ENCODE measurements around the gene MGAT5B. TPM values are rescaled to one million over a fixed set of nuclear protein-coding genes. Genes with fewer than 3 reads are reported as not detected.

The MGAT5B gene
- total and polyA plus RNA-seq, 9 of the 15 experiments (the other 6 are each of a cell fraction or from before 2014, with no cell fraction given), result 0.09 to 0.43 (median 0.18) TPM; not detected in 4

DNA sequence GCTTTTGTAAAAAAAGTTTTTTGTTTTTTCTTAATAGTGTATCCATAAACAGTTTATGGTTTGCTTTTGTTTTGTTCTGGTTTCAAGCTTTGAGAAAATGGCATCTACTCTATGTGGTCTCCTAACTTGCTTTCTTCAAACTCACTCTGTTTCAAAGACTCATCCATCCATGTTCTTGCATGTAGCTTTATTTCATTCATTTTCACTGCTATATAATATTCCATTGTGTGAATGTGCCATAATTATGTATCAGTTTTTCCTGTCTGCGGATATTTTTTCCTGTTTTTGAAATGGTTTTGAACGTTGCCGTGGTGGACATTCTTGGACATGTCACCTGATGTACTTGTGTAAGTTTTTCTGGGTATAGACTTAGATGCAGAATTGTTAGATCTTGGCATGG is 39.1 kb downstream of the MGAT5B start:
- no peaks in the 10 kb centered on the region for H3K79me2 ChIP-seq (ENCODE audit: control insufficient read depth, insufficient read depth, low read length)
- no peak overlapping the region for H3K4me2 ChIP-seq (ENCODE audit: insufficient read depth, low read length)
- peaks cover 6% of the 10 kb centered on the region for H3K9me1 ChIP-seq (ENCODE audit: control insufficient read depth, insufficient read depth, low read length)
- CTCF ChIA-PET (ENCODE audit: low intra/inter-chr PET ratio), result no interaction called here
- FAIRE-seq (no peak), DNase-seq (ENCODE audit: extremely low read depth in 1 of 4, low spot score in 3 of 4) (no peak), ATAC-seq (no peak)
- no peak overlapping the region for H3K9ac ChIP-seq (ENCODE audit: insufficient read depth in 1 of 2, low read depth in 2 of 2, low read length in 2 of 2)
- BruUV-seq (replicated peaks), result no TSS peak
- TF ChIP-seq ZNF146 (CRISPR knock-in tag; IDR thresholded peaks at IDR 0.05; ENCODE audit: unreplicated experiment), result peak; percentile 67
- TF ChIP-seq ZC3H11A (IDR thresholded peaks at IDR 0.05; ENCODE audit: low read depth, low read length), result no peak
- no peaks in the 10 kb centered on the region for H3K9me3 ChIP-seq (replicated peaks; ENCODE audit: control insufficient read depth, insufficient read depth, low read depth, low read length)
- intact Hi-C loops (cut with micrococcal nuclease) (no loop called here), in situ Hi-C loops (cut with MboI) (no loop called here)
- H4K20me1 ChIP-seq (replicated peaks; ENCODE audit: control insufficient read depth, insufficient read depth, low read length), result peaks cover 13% of the 10 kb centered on the region
- WGBS (ENCODE audit: insufficient coverage, low coverage, missing lambda C conversion rate), result 2% methylated on average over 3 of the region's 3 CpGs
- no peaks in the 10 kb centered on the region for H3K36me3 ChIP-seq (ENCODE audit: control insufficient read depth, insufficient read depth, low read length)
- H2AFZ ChIP-seq (ENCODE audit: low read depth, low read length), result no peak overlapping the region
- POLR2A ChIA-PET, result no interaction called here
- peaks cover 8 to 64% of the 10 kb centered on the region in 2 experiments; a peak in 4 of 5 replicates for H3K27me3 ChIP-seq (ENCODE audit: control insufficient read depth in 2 of 2, insufficient read depth in 2 of 2, low read length in 2 of 2)
- no peak overlapping the region for H3K27ac ChIP-seq (ENCODE audit: extremely low read depth, low read depth, low read length)
- H3K4me1 ChIP-seq (replicated peaks in 1 of 2; ENCODE audit: control insufficient read depth in 2 of 2, insufficient read depth in 2 of 2, low read length in 2 of 2), result peaks cover 0 to 9% of the 10 kb centered on the region in 2 experiments; a peak in 2 of 5 replicates
- no peak overlapping the region for H3K4me3 ChIP-seq

GRCh38 chr17:76909971-76910760 is 42.0 kb downstream of the MGAT5B start:
- BruUV-seq (replicated peaks), result no TSS peak
- H3K79me2 ChIP-seq (ENCODE audit: control insufficient read depth, insufficient read depth, low read length), result no peaks in the 10 kb centered on the region
- H3K4me3 ChIP-seq, result no peak overlapping the region
- H4K20me1 ChIP-seq (replicated peaks; ENCODE audit: control insufficient read depth, insufficient read depth, low read length), result peaks cover 13% of the 10 kb centered on the region
- peak; percentile 86 for ATAC-seq
- peaks cover 6% of the 10 kb centered on the region for H3K9me1 ChIP-seq (ENCODE audit: control insufficient read depth, insufficient read depth, low read length)
- ChIA-PET POLR2A (interaction anchor here (0.6 kb wide), 2 partner anchors 173 to 178 kb away, joined by 3 read pairs; no protein-coding TSS in a partner anchor), CTCF (ENCODE audit: low intra/inter-chr PET ratio) (no interaction called here)
- H3K4me2 ChIP-seq (ENCODE audit: insufficient read depth, low read length), result no peak overlapping the region
- H3K9ac ChIP-seq (ENCODE audit: insufficient read depth in 1 of 2, low read depth in 2 of 2, low read length in 2 of 2), result no peak overlapping the region
- intact Hi-C loops (cut with micrococcal nuclease), result no loop called here
- H3K27me3 ChIP-seq (ENCODE audit: control insufficient read depth in 2 of 2, insufficient read depth in 2 of 2, low read length in 2 of 2), result peaks cover 15 to 65% of the 10 kb centered on the region in 2 experiments; a peak in 4 of 5 replicates
- no peak overlapping the region for H2AFZ ChIP-seq (ENCODE audit: low read depth, low read length)
- peak; percentile 53 to 80 (median 72) for DNase-seq (ENCODE audit: extremely low read depth in 1 of 4, low spot score in 3 of 4)
- no peaks in the 10 kb centered on the region for H3K9me3 ChIP-seq (replicated peaks; ENCODE audit: control insufficient read depth, insufficient read depth, low read depth, low read length)
- in situ Hi-C loops (cut with MboI), result no loop called here
- no peaks in the 10 kb centered on the region for H3K36me3 ChIP-seq (ENCODE audit: control insufficient read depth, insufficient read depth, low read length)
- peak; percentile 84 for FAIRE-seq
- H3K4me1 ChIP-seq (replicated peaks in 1 of 2; ENCODE audit: control insufficient read depth in 2 of 2, insufficient read depth in 2 of 2, low read length in 2 of 2), result no peaks in the 10 kb centered on the region; a peak in 2 of 5 replicates
- 6% methylated on average over 13 of the region's 13 CpGs for WGBS (ENCODE audit: insufficient coverage, low coverage, missing lambda C conversion rate)
- no peak overlapping the region for H3K27ac ChIP-seq (ENCODE audit: extremely low read depth, low read depth, low read length)
- no peak for TF ChIP-seq CBX2 (IDR thresholded peaks at IDR 0.05; ENCODE audit: insufficient read depth, low read length, poor library complexity, severe bottlenecking)
- TF ChIP-seq RBM39 (optimal IDR thresholded peaks at IDR 0.05; ENCODE audit: low read depth, low read length), result no peak
- TF ChIP-seq SAFB (IDR thresholded peaks at IDR 0.05; ENCODE audit: borderline replicate concordance, low read depth, low read length), result no peak
- peak; percentile 99 for TF ChIP-seq REST (IDR thresholded peaks at IDR 0.05; ENCODE audit: borderline replicate concordance)
- TF ChIP-seq REST (CRISPR knock-in tag; IDR thresholded peaks at IDR 0.05; ENCODE audit: low read depth), result peak; percentile 96
